GM21515 (cell line): Measurements from ENCODE around the gene ZNF516.

Experiments
- ATAC-seq: cut with Tn5 transposase; IDR thresholded peaks from one replicate; pipeline ENCODE4 v1.9.1; 2021; ENCODE audit not compliant: unreplicated experiment

The ZNF516 gene

DNA sequence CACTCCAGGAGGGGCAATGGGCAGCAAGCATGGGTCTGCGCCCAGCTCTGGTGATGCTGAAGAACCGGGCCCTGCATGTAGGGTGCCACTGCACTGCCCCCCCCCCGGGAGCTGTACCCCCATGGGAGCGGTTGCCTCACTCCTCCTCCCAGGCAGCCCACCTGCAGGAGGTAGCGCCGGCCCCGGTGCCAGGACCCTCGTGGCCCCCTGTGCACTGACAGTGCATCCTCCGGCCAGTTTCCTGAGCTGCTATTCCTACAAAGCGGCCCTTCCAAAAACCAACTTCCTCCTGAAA lies 109.4 kb downstream of the ZNF516 start:
- ATAC-seq, result no peak

DNA sequence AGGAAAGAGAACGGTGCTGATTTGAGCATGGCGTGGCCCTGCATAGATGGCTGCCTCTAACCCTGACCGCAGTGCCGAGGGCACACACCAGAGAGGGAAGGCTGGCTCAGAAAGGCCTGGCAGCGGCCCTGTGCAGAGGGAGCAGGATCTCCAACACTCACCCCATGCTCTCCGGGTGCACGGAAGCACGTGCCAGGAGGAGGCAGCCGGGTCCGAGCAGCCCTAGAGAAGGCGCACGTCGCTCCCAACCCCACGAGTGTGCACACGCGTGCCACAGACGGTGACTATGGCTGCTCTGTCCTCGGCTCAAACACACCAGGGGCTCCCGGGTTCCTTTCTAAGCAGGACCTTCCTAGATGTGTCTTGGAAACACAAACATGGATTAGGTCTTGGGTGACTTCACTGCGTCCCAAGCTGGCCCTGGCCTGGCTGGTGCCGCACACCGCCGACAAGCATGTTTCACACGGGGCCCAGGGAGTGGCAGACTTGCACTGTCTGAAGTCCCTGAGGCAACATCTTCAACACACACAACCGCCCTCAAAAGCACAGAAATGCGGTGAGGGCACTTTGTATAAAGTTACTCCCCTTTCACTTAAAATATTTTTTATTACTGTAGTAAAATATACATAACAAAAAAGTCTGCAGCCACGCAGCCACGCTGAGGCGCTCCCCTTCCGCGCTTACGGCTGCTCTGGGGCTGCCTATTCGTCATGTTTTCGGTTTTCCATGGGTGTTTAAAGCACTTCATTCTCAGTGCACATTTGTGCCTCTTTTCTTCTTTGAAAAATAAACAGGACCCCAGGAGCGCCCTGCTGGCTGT lies 110.0 kb downstream of the ZNF516 start:
- no peak for ATAC-seq

DNA sequence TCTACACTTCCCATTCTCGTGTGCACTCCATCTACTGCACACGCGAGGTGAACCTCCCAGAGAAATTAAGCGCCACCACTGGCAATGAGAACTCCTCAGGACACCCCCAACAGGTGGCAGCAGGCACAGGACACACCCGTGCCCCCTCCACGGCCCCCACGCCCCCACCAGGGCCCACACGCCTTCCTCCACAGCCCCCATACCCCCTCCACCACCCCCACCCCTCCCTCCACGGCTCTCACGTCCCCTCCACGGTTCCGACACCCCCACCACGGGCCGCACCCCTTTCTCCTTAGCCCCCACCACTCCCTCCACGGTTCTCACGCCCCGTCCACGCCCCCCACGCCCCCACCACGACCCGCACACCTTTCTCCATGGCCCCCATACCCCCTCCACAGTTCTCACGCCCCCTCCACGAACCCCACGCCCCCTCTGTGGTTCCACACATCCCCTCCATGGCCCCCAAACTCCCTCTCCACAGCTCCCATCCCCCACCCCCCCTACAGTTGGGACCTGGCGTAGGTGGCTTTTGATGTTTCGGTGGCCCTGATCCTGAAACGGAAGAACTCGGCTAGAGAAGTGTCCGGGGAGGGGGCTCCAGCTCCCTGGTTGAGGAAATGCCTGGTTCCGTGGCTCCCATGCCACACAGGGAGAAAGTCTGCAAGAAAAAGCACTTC lies 110.8 kb downstream of the ZNF516 start:
- no peak for ATAC-seq

DNA sequence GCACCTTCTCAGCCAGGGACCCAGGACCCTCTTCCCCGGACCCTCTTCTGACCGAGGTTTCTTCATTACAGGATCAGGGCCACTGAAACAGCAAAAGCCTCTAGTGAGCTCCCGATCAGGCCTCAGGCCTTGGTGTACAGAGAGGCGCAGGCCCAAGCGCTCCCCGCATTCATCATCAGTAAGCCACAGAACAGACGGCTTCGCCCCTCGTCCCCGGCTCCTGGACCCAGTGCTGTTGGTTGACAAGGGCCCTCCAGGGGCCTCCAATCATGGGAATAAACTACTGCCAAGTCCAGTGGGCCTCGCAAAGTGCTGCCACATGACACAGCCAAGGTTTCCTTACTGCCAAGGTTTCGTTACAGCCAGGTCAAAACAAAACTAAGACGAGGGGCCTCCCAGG lies 111.4 kb downstream of the ZNF516 start:
- ATAC-seq, result no peak

DNA sequence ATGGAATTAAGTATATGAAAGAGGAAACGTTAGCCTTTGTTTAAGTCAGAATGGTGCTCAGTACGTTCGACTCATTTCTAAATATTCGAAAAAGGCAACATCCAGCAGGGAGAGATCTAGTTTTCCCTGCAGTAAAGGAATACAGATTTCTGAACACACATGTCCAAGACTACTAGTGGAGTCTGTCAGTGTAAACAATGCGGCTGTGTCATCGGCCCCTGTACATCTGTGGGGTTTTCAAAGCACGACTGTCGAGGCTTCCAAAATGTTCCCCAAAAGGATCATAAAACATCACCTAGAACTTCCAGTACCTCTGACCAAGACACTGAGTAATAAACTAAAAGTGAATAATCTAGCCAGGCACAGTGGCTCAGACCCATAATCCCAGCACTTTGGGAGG lies 112.8 kb downstream of the ZNF516 start:
- no peak for ATAC-seq

DNA sequence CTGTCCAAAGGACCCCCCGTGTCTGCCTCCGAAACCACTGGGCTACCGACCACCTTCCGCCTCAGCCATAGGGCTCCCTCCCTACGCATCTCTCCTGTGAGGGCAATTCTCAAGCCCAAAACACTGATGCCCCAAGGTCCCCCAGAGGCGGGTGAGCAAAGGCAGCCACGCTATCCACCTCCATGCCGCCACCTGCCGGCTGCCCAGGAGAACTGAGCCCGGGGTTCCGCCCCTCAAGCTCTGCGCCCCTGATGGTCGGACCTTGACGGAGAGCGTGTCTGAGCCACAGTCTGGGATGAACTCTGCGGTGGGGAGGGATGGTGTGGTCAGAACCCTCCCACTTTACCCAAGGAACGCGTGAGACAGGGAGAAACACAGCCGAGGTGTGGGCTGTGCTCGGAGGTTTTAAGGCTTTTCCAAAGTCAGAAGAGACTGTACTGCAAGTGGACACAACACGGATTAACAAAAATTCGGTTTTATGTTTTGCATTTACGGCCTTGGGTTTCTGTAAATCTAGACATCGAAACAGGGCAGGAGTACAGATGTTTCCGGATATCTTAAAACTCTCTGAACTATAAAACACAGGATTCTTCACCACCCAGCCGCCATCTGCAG lies 114.1 kb downstream of the ZNF516 start:
- no peak for ATAC-seq

DNA sequence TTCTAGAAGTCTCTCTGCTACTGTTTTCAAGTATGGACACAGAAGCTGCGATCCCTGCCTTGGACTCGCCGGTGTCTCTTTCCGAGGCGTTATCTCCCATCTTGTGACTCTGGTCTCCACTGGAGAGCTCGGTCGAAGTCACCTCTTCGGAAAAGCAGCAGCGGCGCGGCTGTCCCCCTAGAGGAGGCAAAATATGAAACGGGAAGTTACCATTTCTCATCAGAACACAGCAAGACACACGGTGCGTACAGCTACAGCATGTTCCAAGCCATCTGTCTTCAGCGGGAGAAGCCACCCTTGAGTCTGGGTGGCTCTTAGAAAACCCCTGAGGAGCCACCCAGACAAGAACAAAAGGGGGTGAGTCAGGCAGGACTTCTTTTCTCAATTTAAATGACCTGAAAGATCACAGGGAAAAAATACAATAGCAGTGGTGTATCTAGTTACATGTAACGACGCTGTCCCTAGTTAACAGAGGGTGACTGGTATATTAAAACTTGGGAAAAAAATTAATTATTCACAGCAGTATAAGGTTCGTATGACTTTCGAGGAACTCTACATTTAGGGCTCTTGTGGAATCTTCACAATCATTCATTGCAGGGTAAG lies 114.8 kb downstream of the ZNF516 start:
- ATAC-seq, result no peak

DNA sequence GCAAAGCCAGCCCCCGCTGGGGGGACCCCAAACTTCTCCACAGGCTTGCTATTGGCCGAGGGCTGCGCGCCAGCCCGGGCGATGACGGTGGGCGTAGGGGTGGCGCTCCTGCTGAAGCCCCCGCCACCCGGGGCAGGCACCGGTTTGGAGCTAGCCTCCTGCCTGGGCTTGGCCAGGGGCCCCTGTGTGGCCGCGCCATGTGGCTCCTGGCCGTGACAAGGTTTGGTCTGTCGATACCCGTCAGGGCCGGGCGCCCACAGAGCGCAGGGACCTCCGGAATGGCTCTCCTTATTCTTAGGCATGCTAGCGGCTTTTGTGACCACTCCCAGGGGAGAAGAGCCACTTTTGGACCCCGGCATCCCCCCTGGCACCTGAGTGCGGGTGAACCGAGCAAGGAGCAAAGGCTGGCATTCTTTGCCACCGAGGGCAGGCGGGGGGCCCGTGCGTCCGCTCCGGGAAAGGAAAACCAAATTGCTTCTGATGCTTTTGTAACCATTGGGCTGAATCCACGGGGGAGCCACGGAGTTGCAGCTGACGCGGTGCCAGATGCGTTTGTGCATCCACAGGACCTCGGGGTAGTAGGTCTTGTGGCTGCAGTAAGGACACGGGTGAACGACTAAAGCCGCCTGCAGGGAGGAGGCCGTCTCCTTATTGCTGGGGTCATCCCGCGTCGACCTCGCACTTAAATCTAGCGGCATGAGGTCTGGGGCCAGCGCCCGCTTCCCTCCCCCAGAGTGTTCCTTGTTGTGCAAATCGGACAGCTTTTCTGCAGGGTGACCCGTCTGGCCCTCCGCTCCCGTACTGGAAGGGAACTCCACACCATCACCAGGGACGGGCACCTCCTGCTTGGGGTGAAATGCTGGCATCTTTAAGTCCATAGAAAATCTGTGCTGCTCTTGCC lies 115.6 kb downstream of the ZNF516 start:
- no peak for ATAC-seq

DNA sequence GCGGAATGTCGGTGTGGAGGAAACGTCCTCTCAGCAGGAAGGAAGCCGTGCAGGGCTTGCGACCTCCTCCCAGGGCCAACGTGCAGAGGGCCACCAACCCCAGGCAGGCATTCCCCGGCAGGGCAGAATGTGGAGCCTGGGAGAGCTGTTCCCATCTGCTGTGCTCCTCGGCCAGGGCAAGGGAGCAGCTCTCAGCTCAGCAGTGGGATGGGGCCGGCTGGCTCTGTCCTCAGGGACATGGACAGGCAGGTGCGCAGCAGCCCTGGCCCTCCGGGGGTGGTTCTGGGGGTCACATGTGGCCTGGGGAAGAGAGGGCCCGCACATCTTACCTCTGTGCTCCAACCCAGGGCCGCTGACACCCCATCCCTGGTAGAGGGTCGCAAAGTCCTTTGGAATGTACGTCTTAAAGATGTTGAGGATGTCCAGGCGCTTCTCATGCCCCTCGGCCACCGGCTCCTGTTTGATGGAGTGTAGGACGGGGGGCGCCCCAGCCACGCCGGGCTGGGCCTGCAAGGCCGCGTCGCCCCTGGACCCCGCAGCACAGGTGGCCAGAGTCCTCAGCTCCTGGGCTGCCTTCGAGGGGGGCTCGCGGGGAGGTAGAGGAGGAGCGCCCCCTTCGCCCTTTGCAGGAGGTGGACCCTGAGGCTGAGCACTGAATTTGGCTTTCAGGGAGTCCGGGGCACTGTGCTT lies 116.4 kb downstream of the ZNF516 start:
- ATAC-seq, result no peak

DNA sequence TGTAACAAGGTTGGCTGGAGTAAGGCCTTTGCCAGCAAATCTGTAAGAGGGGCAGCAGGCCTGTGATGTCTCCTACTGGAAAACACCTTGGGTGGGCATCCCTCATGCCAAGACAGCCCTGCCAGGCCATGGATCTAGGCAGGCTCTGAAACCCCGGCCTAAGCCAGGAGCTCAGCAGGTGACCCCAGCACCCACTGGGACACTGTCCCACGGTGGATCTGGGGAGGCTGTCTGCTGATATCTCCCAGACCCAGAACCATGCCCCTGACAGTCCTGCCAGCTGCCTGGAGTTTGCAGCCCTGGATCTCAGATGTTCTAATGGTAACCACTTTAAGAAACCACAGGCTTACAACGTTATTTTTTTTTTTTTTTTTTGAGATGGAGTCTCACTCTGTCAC lies 117.7 kb downstream of the ZNF516 start:
- ATAC-seq, result no peak

DNA sequence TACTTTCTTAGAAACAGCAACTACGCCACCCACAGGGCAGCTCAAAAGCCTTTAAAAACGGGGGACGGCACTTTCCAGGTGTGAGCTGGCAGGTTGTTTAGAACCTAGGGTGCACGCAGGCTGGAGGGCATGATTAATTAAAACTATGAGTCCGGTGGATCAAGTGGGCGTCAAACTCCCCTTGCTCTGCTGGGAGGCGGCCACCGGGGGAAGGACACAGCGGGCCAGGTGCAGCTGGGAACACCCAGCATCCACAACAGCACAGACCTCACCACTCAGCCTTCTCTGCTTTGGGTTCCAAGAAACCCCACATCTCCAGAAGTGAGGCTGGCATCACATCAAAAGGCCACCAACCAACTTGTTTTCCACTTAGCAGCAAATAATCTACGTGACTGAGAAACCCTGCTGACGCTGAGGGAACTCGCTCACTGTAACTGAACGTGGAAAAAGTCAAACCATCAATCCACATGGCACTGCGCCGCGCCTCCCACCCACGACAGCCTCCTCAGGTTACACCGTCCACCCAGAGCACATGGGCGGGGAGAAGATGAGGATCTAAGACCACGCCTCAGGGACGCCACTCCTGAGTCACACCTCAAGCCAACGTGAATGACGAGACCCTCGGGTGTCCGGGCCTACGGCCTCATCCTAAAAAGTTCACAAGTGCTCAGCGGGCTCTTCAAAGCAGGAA lies 118.2 kb downstream of the ZNF516 start:
- no peak for ATAC-seq

DNA sequence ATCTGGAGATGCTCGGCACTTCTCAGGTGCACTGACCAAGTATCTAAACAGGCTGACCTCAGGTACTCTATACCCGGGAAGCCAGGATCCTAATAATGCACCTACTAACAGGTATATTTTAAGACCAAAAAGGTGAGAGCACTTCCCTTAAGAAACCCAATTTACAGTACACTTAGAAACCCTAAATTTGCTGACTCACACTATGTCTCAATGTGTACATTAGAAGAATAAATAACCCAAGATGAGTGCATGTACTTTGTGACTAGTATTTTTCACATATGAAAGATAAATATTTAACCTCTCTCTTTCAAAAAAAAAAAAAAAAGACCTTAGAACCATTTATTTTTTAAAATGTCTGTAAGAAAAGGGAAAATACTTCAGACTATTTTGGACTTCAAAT lies 118.8 kb downstream of the ZNF516 start:
- ATAC-seq, result no peak

DNA sequence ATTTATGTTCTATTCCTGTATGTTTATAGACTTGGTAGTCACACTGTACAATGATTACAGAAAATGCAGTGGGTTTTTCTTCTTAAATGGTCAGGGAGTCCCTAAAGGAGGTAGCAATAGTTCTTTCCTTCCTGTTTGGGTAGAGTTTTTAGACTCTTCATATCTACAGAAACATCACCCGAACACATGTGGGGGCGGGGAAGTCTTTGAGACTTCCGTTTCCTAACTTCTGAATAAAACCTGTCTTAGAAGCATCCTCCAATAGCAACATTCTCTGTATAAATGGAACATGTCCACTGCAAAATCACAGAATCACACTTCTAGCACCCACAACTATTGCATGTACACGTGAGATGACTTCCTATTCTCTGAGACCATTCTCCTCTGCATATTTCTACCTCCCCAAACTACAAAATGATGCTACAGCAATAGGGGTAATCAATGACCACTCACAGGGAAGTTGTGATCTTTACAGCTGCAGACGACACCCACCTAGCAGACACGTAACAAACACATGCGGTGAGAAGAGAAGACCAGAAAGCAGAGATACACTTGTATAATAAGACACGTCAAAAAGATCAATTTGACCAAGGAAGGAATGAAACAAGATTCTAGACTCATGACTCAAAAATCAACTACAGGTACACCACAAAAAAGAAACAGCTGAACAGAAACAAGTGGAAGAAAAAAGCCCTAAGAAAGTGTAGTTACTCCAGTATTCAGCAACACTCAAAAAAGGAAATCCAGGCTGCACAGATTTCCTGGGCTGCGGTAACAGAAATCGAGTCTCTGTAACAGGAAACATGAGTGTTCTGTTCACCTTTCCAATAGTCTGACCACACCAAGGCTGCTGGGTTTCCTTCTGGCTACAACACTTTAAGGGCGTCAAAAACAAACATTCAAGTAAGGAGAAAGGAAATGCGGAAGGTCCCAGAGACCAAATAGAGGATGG lies 120.4 kb downstream of the ZNF516 start:
- ATAC-seq, result peak; percentile 62

DNA sequence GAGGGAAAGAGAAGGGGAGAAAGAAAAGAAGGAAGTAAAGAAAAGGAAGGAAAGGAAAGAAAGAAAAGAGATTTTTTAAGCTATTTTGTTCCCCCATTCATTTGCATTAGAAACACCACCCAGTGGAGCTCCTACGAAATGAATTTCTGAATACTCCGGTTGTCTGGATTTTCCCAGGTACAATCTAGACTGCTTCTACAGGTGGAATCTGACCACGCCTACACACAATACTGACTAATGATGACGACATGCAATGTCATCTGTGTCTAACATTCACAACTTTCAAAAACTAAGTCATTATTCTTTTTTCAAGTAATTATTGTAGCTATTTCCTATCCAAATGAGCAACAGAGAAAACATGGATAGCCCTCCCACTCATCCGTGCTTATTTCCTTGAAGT lies 121.7 kb downstream of the ZNF516 start:
- no peak for ATAC-seq

DNA sequence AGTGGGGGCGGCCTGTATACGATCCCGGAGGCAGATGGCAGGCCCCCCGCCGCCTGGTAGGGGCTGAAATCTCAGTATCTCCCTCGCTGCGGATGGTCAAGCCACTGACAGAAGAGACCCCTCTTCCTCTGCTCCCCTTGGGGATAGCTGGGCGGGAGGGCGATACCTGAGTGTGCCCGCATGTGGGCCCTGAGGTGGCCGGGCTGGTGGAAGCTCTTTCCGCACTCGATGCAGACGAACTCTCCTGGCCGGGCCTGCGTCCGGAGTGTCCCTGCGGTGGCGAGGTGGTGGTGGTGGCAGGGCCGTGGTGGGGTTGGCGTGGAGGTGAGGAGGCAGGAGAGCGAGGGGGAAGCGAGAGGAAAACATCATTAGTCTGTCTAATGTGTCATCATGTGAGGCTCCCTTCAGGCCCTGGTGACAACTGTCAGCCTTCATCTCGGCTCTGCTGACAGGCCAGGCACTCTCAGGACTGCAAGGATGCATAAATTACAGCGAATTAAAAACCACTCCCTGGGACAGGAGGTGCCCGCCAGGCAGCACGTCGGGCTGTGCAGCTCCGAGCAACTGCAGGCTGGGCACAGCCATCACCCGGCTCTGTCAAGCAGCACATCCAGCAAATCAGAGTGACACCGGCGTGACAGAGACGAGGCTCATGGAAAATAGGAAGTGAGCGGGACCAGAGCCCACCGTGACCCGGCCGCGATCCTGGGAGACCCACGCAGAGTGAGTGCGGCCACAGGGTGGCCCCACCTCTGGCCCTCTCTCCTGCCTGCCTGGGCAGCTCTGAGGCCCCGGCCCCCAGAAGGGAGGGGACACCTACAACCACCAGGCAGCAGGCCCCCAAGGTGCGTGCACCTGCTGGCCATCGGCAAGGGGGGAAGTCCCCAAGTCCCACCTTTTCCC lies 123.5 kb downstream of the ZNF516 start:
- no peak for ATAC-seq

DNA sequence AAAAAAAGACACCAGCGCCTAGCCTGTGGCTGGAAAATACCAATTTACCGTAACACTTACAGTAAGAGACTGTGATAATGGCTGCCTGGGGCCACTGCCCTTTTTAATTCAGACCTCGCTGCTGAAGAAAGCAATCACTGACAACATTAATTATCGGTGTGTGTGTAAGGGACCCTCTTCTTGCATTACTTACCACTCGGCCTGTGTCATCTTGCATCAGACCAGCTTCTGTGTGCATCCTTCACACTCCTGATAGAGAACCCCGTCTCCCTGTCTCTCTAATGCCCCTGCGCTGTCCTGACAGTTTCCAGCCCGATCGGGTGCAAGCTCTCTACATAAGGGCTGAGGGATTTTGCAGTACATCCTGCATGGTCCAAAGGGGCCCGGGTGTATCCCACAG lies 124.4 kb downstream of the ZNF516 start:
- ATAC-seq, result no peak

DNA sequence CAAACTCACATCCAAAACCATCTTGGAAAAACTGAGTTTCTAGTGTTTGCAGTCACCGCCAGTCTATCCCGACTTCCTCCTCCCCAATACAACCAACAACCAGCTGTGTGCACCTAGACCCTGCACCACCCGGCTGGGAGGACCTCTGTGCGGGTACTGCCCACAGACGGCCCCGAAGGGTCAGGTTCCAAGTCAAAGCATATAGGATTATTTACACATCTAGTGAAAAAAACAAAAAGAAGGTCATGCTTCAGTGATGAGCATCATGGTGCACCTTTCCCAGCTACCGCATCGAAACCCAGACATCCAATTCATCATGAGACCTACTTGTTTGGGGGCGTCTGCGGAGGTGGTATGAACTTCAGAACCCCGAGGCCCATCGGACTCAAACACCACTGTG lies 124.8 kb downstream of the ZNF516 start:
- no peak for ATAC-seq

DNA sequence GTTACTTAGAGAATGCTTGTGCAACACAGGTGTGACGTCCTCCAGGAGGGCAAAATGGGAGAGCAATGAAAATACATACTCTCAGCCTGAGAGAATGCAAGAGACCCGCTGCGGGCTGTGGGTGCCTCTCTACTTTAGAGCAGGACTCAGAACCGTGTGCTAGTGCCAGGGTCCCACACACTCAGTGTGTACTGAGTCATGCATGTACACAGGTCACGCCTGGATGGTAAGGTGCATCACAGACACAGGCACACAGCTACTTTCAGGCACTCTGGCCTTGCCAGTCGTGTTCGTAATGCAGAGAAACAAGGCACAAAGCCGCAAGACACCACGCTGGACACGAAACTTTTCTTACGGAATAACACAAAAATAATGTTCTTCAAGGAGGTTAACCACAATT lies 125.3 kb downstream of the ZNF516 start:
- no peak for ATAC-seq
